PC-9 (cell line): Measurements from ENCODE around the gene RSPH4A. TPM values are rescaled to one million over a fixed set of nuclear protein-coding genes. Genes with fewer than 3 reads are reported as not detected.
"Not testable (repeated sequence)": the region's sequence is repeated elsewhere in the genome, so short reads cannot be mapped to it uniquely, and the experiment has no call there.

Source experiments
- BruUV-seq: library from RNA; stranded (reverse); fragments of 400-500 nt; replicated peaks from 2 replicates; lab custom pipeline; 2021; lab: Mats Ljungman, UMichigan
- CTCF ChIA-PET: fragments of 300-600 bp; sonication (Branson Sonifier 250); formaldehyde crosslinking; loops from one replicate; lab custom pipeline; 2022; ENCODE audit warnings: antibody characterized with exemption; lab: Charles Lee
- POLR2A ChIA-PET: fragments of 300-600 bp; sonication (Branson Sonifier 250); formaldehyde crosslinking; loops from one replicate; lab custom pipeline; 2022; ENCODE audit warnings: antibody characterized with exemption; ENCODE audit not compliant: unreplicated experiment; lab: Charles Lee
- DNase-seq, 2 experiments: peaks; one replicate each; pipeline versions ENCODE4 v3.0.0 to v3.0.0-alpha.2; 2015 to 2022; ENCODE audit warnings: mixed read lengths in 1 of 2
- H2AFZ ChIP-seq: fragments of 200-600 bp; sonication (generic); 2 replicates; pipeline ENCODE4 v1.8.1; 2017; ENCODE audit warnings: antibody characterized with exemption
- H3F3A ChIP-seq: fragments of 200-600 bp; sonication (generic); 2 replicates; pipeline ENCODE4 v1.8.1; 2017; ENCODE audit warnings: antibody characterized with exemption, mild to moderate bottlenecking, low read depth; ENCODE audit not compliant: insufficient read depth
- H3K27ac ChIP-seq: fragments of 200-600 bp; sonication (generic); 2 replicates; pipeline ENCODE4 v1.6.1; 2016; ENCODE audit warnings: mixed run types
- H3K27me3 ChIP-seq: fragments of 200-600 bp; sonication (generic); 2 replicates; pipeline ENCODE4 v1.6.1; 2016; ENCODE audit warnings: low read depth, mixed run types; ENCODE audit not compliant: insufficient read depth
- H3K36me3 ChIP-seq: fragments of 200-600 bp; sonication (generic); 2 replicates; pipeline ENCODE4 v1.6.1; 2016; ENCODE audit warnings: low read depth, mixed run types
- H3K4me1 ChIP-seq: fragments of 200-600 bp; sonication (generic); replicated peaks from 2 replicates; pipeline ENCODE4 v1.6.1; 2016; ENCODE audit warnings: mixed run types; ENCODE audit not compliant: insufficient read depth
- H3K4me2 ChIP-seq: fragments of 200-600 bp; sonication (generic); 2 replicates; pipeline ENCODE4 v1.6.1; 2017; ENCODE audit warnings: mixed run types
- H3K4me3 ChIP-seq: fragments of 200-600 bp; sonication (generic); 2 replicates; pipeline ENCODE4 v1.6.1; 2016; ENCODE audit warnings: mixed run types
- H3K79me2 ChIP-seq: fragments of 200-600 bp; sonication (generic); 2 replicates; pipeline ENCODE4 v1.6.1; 2017; ENCODE audit warnings: low read depth, mixed run types
- H3K9me2 ChIP-seq: fragments of 200-600 bp; sonication (generic); 2 replicates; pipeline ENCODE4 v1.8.1; 2017; ENCODE audit warnings: mild to moderate bottlenecking; ENCODE audit not compliant: insufficient read depth
- H3K9me3 ChIP-seq: fragments of 200-600 bp; sonication (generic); 2 replicates; pipeline ENCODE4 v1.8.1; 2016; ENCODE audit warnings: low read depth; ENCODE audit not compliant: insufficient read depth
- H4K20me1 ChIP-seq: fragments of 200-600 bp; sonication (generic); 2 replicates; pipeline ENCODE4 v1.8.1; 2017; ENCODE audit not compliant: insufficient read depth
- CTCF ChIP-seq: fragments of 200-600 bp; sonication (generic); conservative IDR thresholded peaks from 2 replicates; pipeline ENCODE4 v1.6.1; 2017; ENCODE audit warnings: mixed run types, antibody characterized with exemption, mild to moderate bottlenecking, moderate library complexity
- EZH2 ChIP-seq: fragments of 200-600 bp; sonication (generic); IDR thresholded peaks from 2 replicates; pipeline ENCODE4 v1.8.0; 2017; ENCODE audit warnings: antibody characterized with exemption, low read depth
- intact Hi-C: fragments of 100-400 bp; cut with micrococcal nuclease; formaldehyde crosslinking; loops from one replicate; pipeline ENCODE4 v1.10.0; 2022; ENCODE audit not compliant: unreplicated experiment
- total RNA-seq: library from RNA; stranded (reverse); gene quantifications from 2 replicates; pipeline ENCODE4 v1.2.3, GENCODE V29; 2021

Gene RSPH4A
- total RNA-seq, 1 experiment from 2014 or later, result 0.24 TPM

DNA sequence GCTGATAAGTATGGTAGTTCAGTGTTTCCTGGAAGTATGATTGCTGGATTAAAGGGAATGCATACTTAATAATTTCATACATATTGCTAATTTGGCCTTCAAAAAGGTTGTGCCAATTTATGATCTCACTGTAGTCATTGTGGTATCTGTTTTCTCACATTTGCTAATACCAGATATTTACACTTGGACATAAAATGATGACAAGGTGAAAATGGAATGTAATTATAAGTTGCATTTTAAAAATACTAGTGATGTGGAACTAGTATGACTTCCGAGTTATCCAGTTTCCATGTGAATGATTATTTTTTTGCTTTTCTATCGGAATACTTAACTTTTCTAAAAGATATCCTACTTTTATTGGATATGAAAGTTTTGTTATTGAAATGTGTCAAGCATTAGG lies 29.5 kb upstream of the RSPH4A start:
- Histone ChIP-seq H3K27ac (no peak overlapping the region), H3K4me1 (no peaks in the 10 kb centered on the region), H3K4me3 (no peak overlapping the region), H3K27me3 (no peaks in the 10 kb centered on the region), H3K9me2 (no peaks in the 10 kb centered on the region), H3F3A (no peaks in the 10 kb centered on the region; the same call in 1 of the 2 replicates), H3K36me3 (peaks cover 43% of the 10 kb centered on the region), H2AFZ (no peak overlapping the region), H3K79me2 (no peaks in the 10 kb centered on the region), H3K4me2 (no peak overlapping the region), H3K9me3 (no peaks in the 10 kb centered on the region), H4K20me1 (0 out of 2 replicates have a peak, but pooled peaks cover 2% of the 10 kb centered on the region)
- BruUV-seq, result no TSS peak
- no peak for TF ChIP-seq EZH2
- TF ChIP-seq CTCF, result no peak
- ChIA-PET CTCF (no interaction called here), POLR2A (no interaction called here)
- DNase-seq, result no peak
- intact Hi-C loops, result no loop called here

DNA sequence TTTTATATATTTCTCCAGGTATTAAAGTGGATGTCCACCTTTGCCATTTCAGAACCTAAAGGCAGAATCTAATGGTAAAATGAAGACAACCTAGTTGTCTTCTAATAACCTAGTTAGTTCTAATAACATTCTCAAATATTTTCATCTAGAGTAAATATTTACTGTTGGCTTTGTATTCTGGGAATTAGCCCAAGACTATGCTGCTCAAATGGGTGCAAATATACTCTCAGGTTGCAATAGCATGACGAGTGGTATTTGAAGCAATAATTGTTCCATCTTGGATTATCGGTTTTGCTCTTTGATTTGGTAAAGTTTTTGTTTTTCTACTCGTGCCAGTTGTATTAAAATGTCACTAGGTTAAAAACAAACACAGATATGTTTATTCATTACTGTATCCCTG lies 21.0 kb upstream of the RSPH4A start:
- no peaks in the 10 kb centered on the region for H3K4me1 ChIP-seq
- no peak overlapping the region for H3K4me3 ChIP-seq
- H3K4me2 ChIP-seq, result no peak overlapping the region
- POLR2A ChIA-PET, result no interaction called here
- no peaks in the 10 kb centered on the region for H3K27me3 ChIP-seq
- DNase-seq, result no peak
- no peaks in the 10 kb centered on the region for H4K20me1 ChIP-seq
- CTCF ChIA-PET, result no interaction called here
- H3K79me2 ChIP-seq, result no peaks in the 10 kb centered on the region
- H3K27ac ChIP-seq, result no peak overlapping the region
- H3K9me3 ChIP-seq, result no peaks in the 10 kb centered on the region
- no TSS peak for BruUV-seq
- no peak for TF ChIP-seq EZH2
- TF ChIP-seq CTCF, result no peak
- no peaks in the 10 kb centered on the region; the same call in 1 of the 2 replicates for H3F3A ChIP-seq
- intact Hi-C loops, result no loop called here
- H2AFZ ChIP-seq, result no peak overlapping the region
- no peaks in the 10 kb centered on the region; the same call in 1 of the 2 replicates for H3K9me2 ChIP-seq
- H3K36me3 ChIP-seq, result peaks cover 32% of the 10 kb centered on the region; the same call in 1 of the 2 replicates

DNA sequence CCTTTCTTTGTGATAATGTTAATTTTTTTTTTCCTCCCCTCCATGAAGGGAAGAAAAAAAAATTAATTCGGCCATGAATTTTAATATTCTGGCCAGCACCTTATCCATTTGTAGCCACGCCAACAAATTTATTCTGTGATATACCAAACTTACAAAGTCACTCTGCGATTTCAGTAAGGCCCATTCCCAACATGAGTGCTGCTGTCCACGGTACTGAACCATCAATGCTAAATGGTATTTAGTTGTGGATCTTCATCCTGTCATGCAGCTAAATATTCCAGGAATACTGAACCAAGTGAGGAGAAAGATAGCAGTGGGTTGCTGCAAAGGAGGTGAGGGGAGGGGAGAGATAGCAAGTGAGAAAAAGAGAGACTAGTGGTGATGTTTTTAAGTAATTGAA lies 19.5 kb upstream of the RSPH4A start:
- POLR2A ChIA-PET, result no interaction called here
- DNase-seq, result no peak
- no peak for TF ChIP-seq EZH2
- TF ChIP-seq CTCF, result no peak
- H3K4me3 ChIP-seq, result no peak overlapping the region
- CTCF ChIA-PET, result no interaction called here
- H3K9me3 ChIP-seq, result no peaks in the 10 kb centered on the region
- H3K27me3 ChIP-seq, result no peaks in the 10 kb centered on the region
- no peaks in the 10 kb centered on the region for H3K79me2 ChIP-seq
- H3F3A ChIP-seq, result no peaks in the 10 kb centered on the region
- H3K9me2 ChIP-seq, result no peaks in the 10 kb centered on the region; the same call in 1 of the 2 replicates
- no peaks in the 10 kb centered on the region for H4K20me1 ChIP-seq
- intact Hi-C loops, result no loop called here
- H3K36me3 ChIP-seq, result peaks cover 17% of the 10 kb centered on the region; the same call in 1 of the 2 replicates
- no peak overlapping the region for H3K4me2 ChIP-seq
- H2AFZ ChIP-seq, result no peak overlapping the region
- no peaks in the 10 kb centered on the region for H3K4me1 ChIP-seq
- BruUV-seq, result no TSS peak
- no peak overlapping the region for H3K27ac ChIP-seq

GRCh38 chr6:116603916-116604315 lies 12.4 kb upstream of the RSPH4A start:
- H3K4me1 ChIP-seq, intact Hi-C loops, H3K9me2 ChIP-seq, H3K4me2 ChIP-seq, H4K20me1 ChIP-seq, CTCF ChIA-PET, H3K27ac ChIP-seq, H3K27me3 ChIP-seq, H3K9me3 ChIP-seq, H3F3A ChIP-seq, POLR2A ChIA-PET, DNase-seq, H3K36me3 ChIP-seq, H3K79me2 ChIP-seq, BruUV-seq, H3K4me3 ChIP-seq, H2AFZ ChIP-seq: not testable (repeated sequence)

- BruUV-seq, H3F3A ChIP-seq: not testable (repeated sequence)
These were observed 11.4 kb upstream of the RSPH4A start for GRCh38 chr6:116604868-116605267.

More at GRCh38 chr6:116604868-116605267, 11.4 kb upstream of the RSPH4A start:
- H3K9me3 ChIP-seq, H3K36me3 ChIP-seq, H4K20me1 ChIP-seq, H3K9me2 ChIP-seq, H3K4me3 ChIP-seq, H2AFZ ChIP-seq, H3K4me2 ChIP-seq, H3K79me2 ChIP-seq, CTCF ChIA-PET, intact Hi-C loops, H3K4me1 ChIP-seq, POLR2A ChIA-PET, H3K27ac ChIP-seq, H3K27me3 ChIP-seq, DNase-seq: not testable (repeated sequence)
